PC-3 (cell line): ENCODE data around the gene RBMX. TPM values are rescaled to one million over a fixed set of nuclear protein-coding genes. Genes with fewer than 3 reads are reported as not detected.
A peak's percentile ranks its signal among the peaks of the same experiment; 100 is the strongest.
"Not testable (repeated sequence)": the region's sequence is repeated elsewhere in the genome, so short reads cannot be mapped to it uniquely, and the experiment has no call there.

Experiments
- ATAC-seq: fragments of 200-7000 bp; cut with Tn5 transposase; 2 replicates; pipeline ENCODE4 v1.9.1; 2020; ENCODE audit warnings: mild to moderate bottlenecking, moderate library complexity
- Bru-seq: library from RNA; stranded (reverse); fragments of 400-500 nt; gene quantifications from one replicate; lab custom pipeline; 2021; lab: Mats Ljungman, UMichigan
- BruChase-seq, 2 experiments: library from RNA; stranded (reverse); fragments of 400-500 nt; gene quantifications; one replicate each; lab custom pipeline; 2021; lab: Mats Ljungman, UMichigan
- BruUV-seq: library from RNA; stranded (reverse); fragments of 400-500 nt; replicated peaks from 2 replicates; lab custom pipeline; 2021; lab: Mats Ljungman, UMichigan
- CTCF ChIA-PET: fragments of 300-600 bp; sonication (Branson Sonifier 250); formaldehyde crosslinking; loops from one replicate; lab custom pipeline; 2022; ENCODE audit warnings: antibody characterized with exemption; lab: Charles Lee
- POLR2A ChIA-PET: fragments of 300-600 bp; sonication (Branson Sonifier 250); formaldehyde crosslinking; loops from one replicate; lab custom pipeline; 2022; ENCODE audit warnings: antibody characterized with exemption; ENCODE audit not compliant: unreplicated experiment; lab: Charles Lee
- DNase-seq: peaks from one replicate; pipeline ENCODE4 v3.0.0-alpha.2; 2015
- H2AFZ ChIP-seq: fragments of 300-600 bp; sonication (generic); 2 replicates; pipeline ENCODE4 v1.6.0; 2016; ENCODE audit warnings: antibody characterized with exemption, low read length
- H3F3A ChIP-seq: fragments of 300-600 bp; sonication (generic); one replicate; pipeline ENCODE4 v1.6.0; 2017; ENCODE audit warnings: antibody characterized with exemption, low read length, control low read depth, mild to moderate bottlenecking; ENCODE audit not compliant: unreplicated experiment
- H3K27ac ChIP-seq: fragments of 300-600 bp; sonication (generic); 2 replicates; pipeline ENCODE4 v1.5.1; 2016; ENCODE audit warnings: mild to moderate bottlenecking, low read length
- H3K27me3 ChIP-seq: fragments of 300-600 bp; sonication (generic); 2 replicates; pipeline ENCODE4 v1.6.1; 2016; ENCODE audit warnings: low read length, mixed read lengths
- H3K36me3 ChIP-seq: fragments of 300-600 bp; sonication (generic); 2 replicates; pipeline ENCODE4 v1.6.1; 2016; ENCODE audit warnings: low read depth, mixed run types, low read length, mixed read lengths
- H3K4me1 ChIP-seq: fragments of 300-600 bp; sonication (generic); 2 replicates; pipeline ENCODE4 v1.5.1; 2016; ENCODE audit warnings: low read length; ENCODE audit not compliant: insufficient read depth
- H3K4me2 ChIP-seq: fragments of 300-600 bp; sonication (generic); 2 replicates; pipeline ENCODE4 v1.6.0; 2016; ENCODE audit warnings: low read length
- H3K4me3 ChIP-seq: fragments of 300-600 bp; sonication (generic); 2 replicates; pipeline ENCODE4 v1.5.1; 2016; ENCODE audit warnings: mild to moderate bottlenecking, low read length, mixed read lengths
- H3K79me2 ChIP-seq: fragments of 300-600 bp; sonication (generic); 2 replicates; pipeline ENCODE4 v1.6.1; 2017; ENCODE audit warnings: low read length, mixed read lengths
- H3K9ac ChIP-seq: fragments of 300-600 bp; sonication (generic); 2 replicates; pipeline ENCODE4 v1.6.0; 2016; ENCODE audit warnings: mild to moderate bottlenecking, low read length
- H3K9me2 ChIP-seq: fragments of 300-600 bp; sonication (generic); replicated peaks from 2 replicates; pipeline ENCODE4 v1.6.1; 2016; ENCODE audit warnings: mixed run types, low read length, mixed read lengths
- H3K9me3 ChIP-seq: fragments of 300-600 bp; sonication (generic); 2 replicates; pipeline ENCODE4 v1.6.1; 2016; ENCODE audit warnings: low read length, mixed read lengths
- H4K20me1 ChIP-seq: fragments of 300-600 bp; sonication (generic); 2 replicates; pipeline ENCODE4 v1.6.1; 2016; ENCODE audit warnings: low read length, mixed read lengths
- CTCF ChIP-seq: fragments of 300-600 bp; sonication (generic); conservative IDR thresholded peaks from 2 replicates; pipeline ENCODE4 v1.5.1; 2017; ENCODE audit warnings: antibody characterized with exemption, low read depth, mild to moderate bottlenecking, low read length
- EZH2 ChIP-seq: fragments of 300-600 bp; sonication (generic); IDR thresholded peaks from one replicate; pipeline ENCODE4 v1.6.1; 2017; ENCODE audit warnings: antibody characterized with exemption, mild to moderate bottlenecking, low read length; ENCODE audit not compliant: unreplicated experiment
- EZH2phosphoT487 ChIP-seq: fragments of 300-600 bp; sonication (generic); IDR thresholded peaks from 2 replicates; pipeline ENCODE4 v1.6.1; 2018; ENCODE audit warnings: mild to moderate bottlenecking, antibody characterized with exemption, low read length, borderline replicate concordance
- intact Hi-C: fragments of 100-400 bp; cut with micrococcal nuclease; formaldehyde crosslinking; loops from 2 replicates; pipeline ENCODE4 v1.9.0; 2023
- long read RNA-seq: library from polyadenylated mRNA; unstranded; transcript quantifications from one replicate; pipeline ENCODE4 v2.0.0, GENCODE V29; 2021; ENCODE audit not compliant: unreplicated experiment
- total RNA-seq: library from RNA; depleted of rRNA; stranded (reverse); fragments of >200 nt; gene quantifications from 2 replicates; pipeline ENCODE4 v1.2.3, GENCODE V29; 2014; rRNA removed

RBMX gene
- total RNA-seq (278 and 288 TPM in 2 replicates), Bru-seq, nascent RNA (percentile 98 among the genes with signal in this experiment), BruChase-seq, experiment 1, labeled RNA remaining after a 6-hour chase (percentile 99 among the genes with signal in this experiment), BruChase-seq, experiment 2, labeled RNA remaining after a 2-hour chase (percentile 99 among the genes with signal in this experiment)
- long read RNA-seq, transcript RBMX-201 (9 exons, 2,012 nt) = major isoform, 89 of 188 reads
- long read RNA-seq, partial matches to known transcripts = 29 of 188 reads
- long read RNA-seq, other reads (novel, unspliced or antisense) = 65 of 188 reads

GRCh38 chrX:136880452-136881013 is at the start of gene RBMX:
TSS of gene RBMX (minus strand) at chrX:136880725. CDS start at chrX:136879427, 1,298 bp downstream.
- DNase-seq (peak; percentile 92), ATAC-seq (peak; percentile 95)
- ChIA-PET POLR2A (interaction anchor here (0.5 to 1.3 kb wide), 9 partner anchors 11 to 1502 kb away, joined by 3 to 17 read pairs (median 3); no protein-coding TSS in a partner anchor), CTCF (interaction anchor here (0.6 to 0.7 kb wide), 2 partner anchors 14 to 139 kb away, joined by 3 read pairs; no protein-coding TSS in a partner anchor)
- no peak for TF ChIP-seq EZH2
- no peak for TF ChIP-seq EZH2phosphoT487
- no peak for TF ChIP-seq CTCF
- H4K20me1 ChIP-seq = peaks cover 25% of the 10 kb centered on the region
- no TSS peak for BruUV-seq
- no peaks in the 10 kb centered on the region for H3F3A ChIP-seq
- peaks cover 54% of the 10 kb centered on the region for H3K79me2 ChIP-seq
- H3K27me3 ChIP-seq = no peaks in the 10 kb centered on the region
- peak within 1 kb of the TSS; percentile 97 for H3K4me2 ChIP-seq
- no peaks in the 10 kb centered on the region for H3K9me2 ChIP-seq
- peak within 1 kb of the TSS; percentile 100 for H3K9ac ChIP-seq
- H3K27ac ChIP-seq = peak within 1 kb of the TSS; percentile 66
- peaks cover 4% of the 10 kb centered on the region; the same call in 1 of the 2 replicates for H3K4me1 ChIP-seq
- H3K36me3 ChIP-seq = peaks cover 33% of the 10 kb centered on the region
- peak within 1 kb of the TSS; percentile 93 for H3K4me3 ChIP-seq
- no peaks in the 10 kb centered on the region for H3K9me3 ChIP-seq
- intact Hi-C loops = loop anchor here (1.0 kb wide), 1 partner anchor 30 kb away; no protein-coding TSS in a partner anchor
- peak within 1 kb of the TSS; percentile 100 for H2AFZ ChIP-seq

- H3K27ac ChIP-seq, CTCF ChIA-PET, H3K4me1 ChIP-seq, H3K9me3 ChIP-seq, H3K27me3 ChIP-seq, H3K4me2 ChIP-seq, H2AFZ ChIP-seq, H3K9me2 ChIP-seq, H3K79me2 ChIP-seq, H3K9ac ChIP-seq, POLR2A ChIA-PET, BruUV-seq, H3K36me3 ChIP-seq, H3K4me3 ChIP-seq, H3F3A ChIP-seq, H4K20me1 ChIP-seq, DNase-seq, ATAC-seq: not testable (repeated sequence)
- intact Hi-C loops = loop anchor here (10.0 kb wide), 1 partner anchor 317 kb away; no protein-coding TSS in a partner anchor
Measured at GRCh38 chrX:136921438-136921837, 40.9 kb upstream of the RBMX start.

- no peak overlapping the region for H3K27ac ChIP-seq
- intact Hi-C loops = loop anchor here (10.0 kb wide), 1 partner anchor 315 kb away; no protein-coding TSS in a partner anchor
- no peak overlapping the region for H3K4me3 ChIP-seq
- no peaks in the 10 kb centered on the region for H3K9me2 ChIP-seq
- no peaks in the 10 kb centered on the region for H3K4me1 ChIP-seq
- no peak for DNase-seq
- no peaks in the 10 kb centered on the region for H3K9me3 ChIP-seq
- H2AFZ ChIP-seq = no peak overlapping the region
- ChIA-PET POLR2A (no interaction called here), CTCF (no interaction called here)
- TF ChIP-seq EZH2 (no peak), EZH2phosphoT487 (no peak)
- no peaks in the 10 kb centered on the region for H3F3A ChIP-seq
- H3K36me3 ChIP-seq = no peaks in the 10 kb centered on the region
- H4K20me1 ChIP-seq = no peaks in the 10 kb centered on the region
- ATAC-seq = no peak
- no peak overlapping the region for H3K9ac ChIP-seq
- H3K79me2 ChIP-seq = no peaks in the 10 kb centered on the region
- BruUV-seq = no TSS peak
- no peak overlapping the region for H3K4me2 ChIP-seq
- no peaks in the 10 kb centered on the region for H3K27me3 ChIP-seq
Measured at GRCh38 chrX:136920001-136920400, 39.5 kb upstream of the RBMX start.
